NCI-H526 treated with DMSO at 0.1 percent for 48 hours (cell line): ENCODE data around the gene AFF1.
A peak's percentile ranks its signal among the peaks of the same experiment; 100 is the strongest.

Experiments
- DNase-seq: peaks from one replicate; lab custom pipeline; 2025; lab: John Stamatoyannopoulos, UW

The AFF1 gene

GRCh38 chr4:86934771-86935565, at the start of gene AFF1:
Gene AFF1 (plus strand): TSS chr4:86935011. CDS start chr4:86948534, 13,523 bp downstream.
- DNase-seq = peak; percentile 57

GRCh38 chr4:86890790-86891189, 44.0 kb upstream of the AFF1 start:
- no peak for DNase-seq

- peak; percentile 53 for DNase-seq
Measured at GRCh38 chr4:86891762-86892635, 42.8 kb upstream of the AFF1 start, which contains the start of gene C4orf36. Gene C4orf36 (minus strand): TSS chr4:86892422. CDS start chr4:86891520, 902 bp downstream.

- peak; percentile 17 for DNase-seq
Measured at GRCh38 chr4:86892636-86892960, 42.2 kb upstream of the AFF1 start.

- DNase-seq = no peak
Measured at GRCh38 chr4:86893136-86893535, 41.7 kb upstream of the AFF1 start.

GRCh38 chr4:86894455-86894854, 40.4 kb upstream of the AFF1 start:
- DNase-seq = no peak

- peak; percentile 21 for DNase-seq
Measured at GRCh38 chr4:86895692-86896488, 38.9 kb upstream of the AFF1 start.

GRCh38 chr4:86896596-86896995, 38.2 kb upstream of the AFF1 start:
- no peak for DNase-seq

- DNase-seq = no peak
Measured at GRCh38 chr4:86898562-86898961, 36.2 kb upstream of the AFF1 start.

- DNase-seq = no peak
Measured at GRCh38 chr4:86901864-86902263, 32.9 kb upstream of the AFF1 start.

GRCh38 chr4:86908251-86908657, 26.6 kb upstream of the AFF1 start:
- DNase-seq = no peak

- DNase-seq = no peak
Measured at GRCh38 chr4:86909546-86910295, 25.1 kb upstream of the AFF1 start.

GRCh38 chr4:86910369-86910768, 24.4 kb upstream of the AFF1 start:
- DNase-seq = no peak

GRCh38 chr4:86910820-86911684, 23.8 kb upstream of the AFF1 start:
- no peak for DNase-seq

- DNase-seq = no peak
Measured at GRCh38 chr4:86916392-86916791, 18.4 kb upstream of the AFF1 start.

GRCh38 chr4:86917212-86918039, 17.4 kb upstream of the AFF1 start:
- DNase-seq = no peak

- no peak for DNase-seq
Measured at GRCh38 chr4:86918539-86919072, 16.2 kb upstream of the AFF1 start.

GRCh38 chr4:86919561-86920223, 15.1 kb upstream of the AFF1 start:
- no peak for DNase-seq
